Erythroblast (primary cell): ENCODE results near the gene CST6.

Experiments used
- GATA1 ChIP-seq: IDR thresholded peaks from 2 replicates; pipeline ENCODE4 v1.6.1; 2011; ENCODE audit warnings: low read depth, mild to moderate bottlenecking, control low read depth, low read length, moderate library complexity
- POLR2A ChIP-seq: IDR thresholded peaks from 2 replicates; pipeline ENCODE4 v1.6.1; 2011; ENCODE audit warnings: mild to moderate bottlenecking, low read length

GRCh38 chr11:66011785-66012303 lies at the start of gene CST6:
- TF ChIP-seq POLR2A (no peak), GATA1 (no peak)
